NCI-H2196 (cell line): ENCODE data around the gene GABRB1.
"Not testable (repeated sequence)": the region's sequence is repeated elsewhere in the genome, so short reads cannot be mapped to it uniquely, and the experiment has no call there.

Experiments
- DNase-seq: peaks from one replicate; lab custom pipeline; 2025; ENCODE audit not compliant: unreplicated experiment; lab: John Stamatoyannopoulos, UW

Gene GABRB1

GRCh38 chr4:47278631-47279030 is 247.3 kb downstream of the GABRB1 start:
- no peak for DNase-seq

- DNase-seq: no peak
Measured at GRCh38 chr4:47287735-47288134, 256.4 kb downstream of the GABRB1 start.

- no peak for DNase-seq
Measured at GRCh38 chr4:47289805-47290204, 258.4 kb downstream of the GABRB1 start.

- not testable (repeated sequence) for DNase-seq
Measured at GRCh38 chr4:47290873-47291272, 259.5 kb downstream of the GABRB1 start.

- no peak for DNase-seq
Measured at GRCh38 chr4:47309165-47309564, 277.8 kb downstream of the GABRB1 start.

- no peak for DNase-seq
Measured at GRCh38 chr4:47312170-47312569, 280.8 kb downstream of the GABRB1 start.

- no peak for DNase-seq
Measured at GRCh38 chr4:47313384-47313783, 282.0 kb downstream of the GABRB1 start.

GRCh38 chr4:47315346-47315745 is 284.0 kb downstream of the GABRB1 start:
- no peak for DNase-seq

- DNase-seq: no peak
Measured at GRCh38 chr4:47326025-47326424, 294.7 kb downstream of the GABRB1 start.

- no peak for DNase-seq
Measured at GRCh38 chr4:47330866-47331265, 299.5 kb downstream of the GABRB1 start.

GRCh38 chr4:47334652-47335051 is 303.3 kb downstream of the GABRB1 start:
- no peak for DNase-seq

GRCh38 chr4:47337893-47338292 is 306.5 kb downstream of the GABRB1 start:
- DNase-seq: no peak

GRCh38 chr4:47340914-47341313 is 309.5 kb downstream of the GABRB1 start:
- no peak for DNase-seq

- no peak for DNase-seq
Measured at GRCh38 chr4:47342796-47343195, 311.4 kb downstream of the GABRB1 start.

- no peak for DNase-seq
Measured at GRCh38 chr4:47349326-47349725, 318.0 kb downstream of the GABRB1 start.

- no peak for DNase-seq
Measured at GRCh38 chr4:47355568-47355967, 324.2 kb downstream of the GABRB1 start.

- no peak for DNase-seq
Measured at GRCh38 chr4:47359891-47360290, 328.5 kb downstream of the GABRB1 start.

- DNase-seq: no peak
Measured at GRCh38 chr4:47367761-47368160, 336.4 kb downstream of the GABRB1 start.

GRCh38 chr4:47368211-47368610 is 336.8 kb downstream of the GABRB1 start:
- no peak for DNase-seq

GRCh38 chr4:47372561-47372960 is 341.2 kb downstream of the GABRB1 start:
- DNase-seq: no peak

- no peak for DNase-seq
Measured at GRCh38 chr4:47373174-47373573, 341.8 kb downstream of the GABRB1 start.

GRCh38 chr4:47373709-47374108 is 342.3 kb downstream of the GABRB1 start:
- DNase-seq: no peak

- DNase-seq: no peak
Measured at GRCh38 chr4:47374477-47374876, 343.1 kb downstream of the GABRB1 start.

GRCh38 chr4:47378021-47378530 is 346.7 kb downstream of the GABRB1 start:
- not testable (repeated sequence) for DNase-seq
